HepG2 (cell line): Measurements from ENCODE around the gene ZFAND3. TPM values are rescaled to one million over a fixed set of nuclear protein-coding genes. Genes with fewer than 3 reads are reported as not detected.

Source experiments
- ATF7 ChIP-seq, 2 experiments: fragments of 450-650 bp in 1 of 2; sonication (generic) in 1 of 2; formaldehyde crosslinking in 1 of 2; IDR thresholded peaks; 2 replicates each; pipeline versions ENCODE4 v1.4.0 to v1.6.1; 2016 to 2020; ENCODE audit warnings: antibody characterized with exemption in 1 of 2, mild to moderate bottlenecking in 1 of 2, missing genetic modification reagents in 1 of 2
- CREB1 ChIP-seq, 2 experiments: fragments of 450-650 bp in 1 of 2; IDR thresholded peaks; 2 replicates each; pipeline ENCODE4 v1.6.1; 2016 to 2017; ENCODE audit warnings: control low read depth in 1 of 2, mild to moderate bottlenecking in 1 of 2, missing compliant biosample characterization in 1 of 2, missing genetic modification characterization in 1 of 2
- EP300 ChIP-seq, 3 experiments: sonication (generic) in 1 of 3; formaldehyde crosslinking in 1 of 3; IDR thresholded peaks; 2 replicates each; pipeline versions ENCODE4 v1.5.1 to v1.6.1; 2011 to 2020; ENCODE audit warnings: low read depth in 2 of 3, low read length in 2 of 3, borderline replicate concordance in 1 of 3, improper control_type of control experiment in 1 of 3, mild to moderate bottlenecking in 1 of 3, missing genetic modification reagents in 1 of 3, moderate library complexity in 1 of 3
- JDP2 ChIP-seq: sonication (generic); formaldehyde crosslinking; IDR thresholded peaks from 2 replicates; pipeline ENCODE4 v1.8.1; 2022; ENCODE audit warnings: missing genetic modification reagents, borderline replicate concordance
- PHF21A ChIP-seq: sonication (generic); formaldehyde crosslinking; IDR thresholded peaks from 2 replicates; pipeline ENCODE4 v1.5.0; 2020; ENCODE audit warnings: mild to moderate bottlenecking, missing genetic modification reagents
- RAD51 ChIP-seq: fragments of 450-650 bp; IDR thresholded peaks from 2 replicates; pipeline ENCODE4 v1.6.1; 2016; ENCODE audit warnings: borderline replicate concordance
- RFXAP ChIP-seq: sonication (generic); formaldehyde crosslinking; IDR thresholded peaks from 2 replicates; pipeline ENCODE4 v1.4.0; 2020; ENCODE audit warnings: missing genetic modification reagents, borderline replicate concordance
- SMYD3 ChIP-seq: sonication (generic); formaldehyde crosslinking; IDR thresholded peaks from 2 replicates; pipeline ENCODE4 v1.8.1; 2023; ENCODE audit warnings: mild to moderate bottlenecking, missing genetic modification reagents
- SNAPC2 ChIP-seq: sonication (generic); formaldehyde crosslinking; IDR thresholded peaks from 2 replicates; pipeline ENCODE4 v1.8.1; 2022; ENCODE audit warnings: mild to moderate bottlenecking, missing genetic modification reagents
- ZNF136 ChIP-seq: sonication (generic); formaldehyde crosslinking; IDR thresholded peaks from 2 replicates; pipeline ENCODE4 v1.8.1; 2022; ENCODE audit warnings: low read depth, mild to moderate bottlenecking, moderate library complexity, missing genetic modification reagents
- ZNF549 ChIP-seq: sonication (generic); formaldehyde crosslinking; IDR thresholded peaks from 2 replicates; pipeline ENCODE4 v1.5.0; 2020; ENCODE audit warnings: missing genetic modification reagents
- ZSCAN22 ChIP-seq: sonication (generic); formaldehyde crosslinking; IDR thresholded peaks from 2 replicates; pipeline ENCODE4 v1.4.0; 2020; ENCODE audit warnings: mild to moderate bottlenecking, missing genetic modification reagents
- ZSCAN9 ChIP-seq: IDR thresholded peaks from 2 replicates; pipeline ENCODE4 v1.6.1; 2016; ENCODE audit warnings: borderline replicate concordance
- polyA plus RNA-seq, 8 experiments: library from polyadenylated mRNA; depleted of rRNA in 3 of 8; stranded (reverse) in 7 of 8; unstranded in 1 of 8; fragments of >200 nt; fragmentation: Illumina TruSeq in 4 of 8; extraction: Trizol in 4 of 8; gene quantifications; 2 replicates each; pipeline versions ENCODE4 v1.2.1 to v1.2.3, GENCODE V29; 2011 to 2016; ENCODE audit warnings: low read depth in 4 of 8, missing spikeins in 1 of 8, mixed read lengths in 1 of 8; ENCODE audit not compliant: insufficient read depth in 1 of 8
- total RNA-seq, 5 experiments: library from RNA; depleted of rRNA; stranded (reverse); fragments of >200 nt; fragmentation: Illumina TruSeq; extraction: Trizol; gene quantifications; 2 replicates each; pipeline ENCODE4 v1.2.3, GENCODE V29; 2016; ENCODE audit warnings: low read depth in 1 of 5
- TF ChIP-seq, protein P1 (sequence below): sonication (generic); formaldehyde crosslinking; IDR thresholded peaks from 2 replicates; pipeline ENCODE4 v1.5.0; 2020; ENCODE audit warnings: mild to moderate bottlenecking, missing genetic modification reagents, borderline replicate concordance
- TF ChIP-seq, protein P2 (sequence below): sonication (generic); formaldehyde crosslinking; IDR thresholded peaks from 2 replicates; pipeline ENCODE4 v1.4.0; 2020; ENCODE audit warnings: missing genetic modification reagents
- TF ChIP-seq, protein P3 (sequence below): sonication (generic); formaldehyde crosslinking; IDR thresholded peaks from 2 replicates; pipeline ENCODE4 v1.4.0; 2020; ENCODE audit warnings: missing genetic modification reagents, mild to moderate bottlenecking, borderline replicate concordance
- TF ChIP-seq, protein P4 (sequence below): sonication (generic); formaldehyde crosslinking; IDR thresholded peaks from 2 replicates; pipeline ENCODE4 v1.5.0; 2020; ENCODE audit warnings: mild to moderate bottlenecking, missing genetic modification reagents

ZFAND3 gene
- total and polyA plus RNA-seq, 2 of the 13 experiments (the other 11 are each of a cell fraction or from before 2014, with no cell fraction given) = 16.4 to 17.1 TPM

DNA sequence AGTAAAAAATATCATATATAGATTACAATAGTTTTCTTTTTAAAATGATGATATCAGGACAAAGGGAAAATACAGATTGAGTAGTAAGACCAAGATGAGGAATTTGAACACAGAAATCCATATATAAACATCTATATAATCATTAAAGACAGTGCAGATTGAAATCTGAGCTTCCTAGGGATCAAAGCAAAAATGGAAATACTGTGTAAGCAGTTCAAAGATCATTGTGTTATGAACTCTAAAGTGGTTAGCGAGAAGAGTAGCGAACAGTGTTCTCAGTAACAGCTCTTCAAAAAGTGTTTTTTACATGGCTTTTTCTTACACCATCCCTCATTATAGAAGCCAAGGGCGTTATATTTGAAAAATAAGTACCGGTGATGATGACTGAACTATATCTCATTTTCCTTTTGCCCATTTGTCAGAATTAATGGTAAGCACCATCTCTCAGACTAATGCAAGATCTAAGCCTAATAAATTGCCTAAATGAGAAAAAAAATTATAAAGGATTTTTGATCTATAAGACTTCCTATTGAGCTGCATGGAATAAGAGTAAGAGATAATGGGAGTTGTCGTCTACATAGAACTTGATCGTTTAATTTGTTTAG, 226.3 kb downstream of the ZFAND3 start (continued):
- TF ChIP-seq, protein P1, sequence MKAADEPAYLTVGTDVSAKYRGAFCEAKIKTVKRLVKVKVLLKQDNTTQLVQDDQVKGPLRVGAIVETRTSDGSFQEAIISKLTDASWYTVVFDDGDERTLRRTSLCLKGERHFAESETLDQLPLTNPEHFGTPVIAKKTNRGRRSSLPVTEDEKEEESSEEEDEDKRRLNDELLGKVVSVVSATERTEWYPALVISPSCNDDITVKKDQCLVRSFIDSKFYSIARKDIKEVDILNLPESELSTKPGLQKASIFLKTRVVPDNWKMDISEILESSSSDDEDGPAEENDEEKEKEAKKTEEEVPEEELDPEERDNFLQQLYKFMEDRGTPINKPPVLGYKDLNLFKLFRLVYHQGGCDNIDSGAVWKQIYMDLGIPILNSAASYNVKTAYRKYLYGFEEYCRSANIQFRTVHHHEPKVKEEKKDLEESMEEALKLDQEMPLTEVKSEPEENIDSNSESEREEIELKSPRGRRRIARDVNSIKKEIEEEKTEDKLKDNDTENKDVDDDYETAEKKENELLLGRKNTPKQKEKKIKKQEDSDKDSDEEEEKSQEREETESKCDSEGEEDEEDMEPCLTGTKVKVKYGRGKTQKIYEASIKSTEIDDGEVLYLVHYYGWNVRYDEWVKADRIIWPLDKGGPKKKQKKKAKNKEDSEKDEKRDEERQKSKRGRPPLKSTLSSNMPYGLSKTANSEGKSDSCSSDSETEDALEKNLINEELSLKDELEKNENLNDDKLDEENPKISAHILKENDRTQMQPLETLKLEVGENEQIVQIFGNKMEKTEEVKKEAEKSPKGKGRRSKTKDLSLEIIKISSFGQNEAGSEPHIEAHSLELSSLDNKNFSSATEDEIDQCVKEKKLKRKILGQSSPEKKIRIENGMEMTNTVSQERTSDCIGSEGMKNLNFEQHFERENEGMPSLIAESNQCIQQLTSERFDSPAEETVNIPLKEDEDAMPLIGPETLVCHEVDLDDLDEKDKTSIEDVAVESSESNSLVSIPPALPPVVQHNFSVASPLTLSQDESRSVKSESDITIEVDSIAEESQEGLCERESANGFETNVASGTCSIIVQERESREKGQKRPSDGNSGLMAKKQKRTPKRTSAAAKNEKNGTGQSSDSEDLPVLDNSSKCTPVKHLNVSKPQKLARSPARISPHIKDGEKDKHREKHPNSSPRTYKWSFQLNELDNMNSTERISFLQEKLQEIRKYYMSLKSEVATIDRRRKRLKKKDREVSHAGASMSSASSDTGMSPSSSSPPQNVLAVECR (CRISPR knock-in tag) = no peak
- TF ChIP-seq JDP2 (CRISPR knock-in tag) = no peak
- 0 out of 2 replicates have a peak, but pooled peaks have one; percentile 33 for TF ChIP-seq SNAPC2 (CRISPR knock-in tag)
- TF ChIP-seq, protein P2, sequence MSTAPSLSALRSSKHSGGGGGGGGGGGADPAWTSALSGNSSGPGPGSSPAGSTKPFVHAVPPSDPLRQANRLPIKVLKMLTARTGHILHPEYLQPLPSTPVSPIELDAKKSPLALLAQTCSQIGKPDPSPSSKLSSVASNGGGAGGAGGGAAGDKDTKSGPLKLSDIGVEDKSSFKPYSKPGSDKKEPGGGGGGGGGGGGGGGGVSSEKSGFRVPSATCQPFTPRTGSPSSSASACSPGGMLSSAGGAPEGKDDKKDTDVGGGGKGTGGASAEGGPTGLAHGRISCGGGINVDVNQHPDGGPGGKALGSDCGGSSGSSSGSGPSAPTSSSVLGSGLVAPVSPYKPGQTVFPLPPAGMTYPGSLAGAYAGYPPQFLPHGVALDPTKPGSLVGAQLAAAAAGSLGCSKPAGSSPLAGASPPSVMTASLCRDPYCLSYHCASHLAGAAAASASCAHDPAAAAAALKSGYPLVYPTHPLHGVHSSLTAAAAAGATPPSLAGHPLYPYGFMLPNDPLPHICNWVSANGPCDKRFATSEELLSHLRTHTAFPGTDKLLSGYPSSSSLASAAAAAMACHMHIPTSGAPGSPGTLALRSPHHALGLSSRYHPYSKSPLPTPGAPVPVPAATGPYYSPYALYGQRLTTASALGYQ = peak; percentile 87
- no peak for TF ChIP-seq ZNF136 (CRISPR knock-in tag)
- TF ChIP-seq RFXAP (CRISPR knock-in tag) = no peak
- TF ChIP-seq ZSCAN9 = peak; percentile 17; the same call in 1 of the 2 replicates
- 0 out of 2 replicates have a peak, but pooled peaks have one; percentile 41 for TF ChIP-seq ZSCAN22 (CRISPR knock-in tag)
- TF ChIP-seq ATF7 (IDR thresholded peaks at IDR 0.05) = no peak
- no peak for TF ChIP-seq ATF7 (CRISPR knock-in tag; IDR thresholded peaks at IDR 0.05)
- peak; percentile 51 to 92; a peak in 2 of 4 replicates for TF ChIP-seq EP300 (IDR thresholded peaks at IDR 0.05; ENCODE audit: low read depth in 2 of 2, low read length in 2 of 2)
- no peak; the same call in 1 of the 2 replicates for TF ChIP-seq EP300 (CRISPR knock-in tag; IDR thresholded peaks at IDR 0.05; ENCODE audit: borderline replicate concordance)
- no peak for TF ChIP-seq PHF21A
- TF ChIP-seq ZNF549 (CRISPR knock-in tag) = peak; percentile 98
- TF ChIP-seq CREB1 (IDR thresholded peaks at IDR 0.05) = no peak
- peak; percentile 69 for TF ChIP-seq CREB1 (CRISPR knock-in tag; IDR thresholded peaks at IDR 0.05)
- TF ChIP-seq, protein P3, sequence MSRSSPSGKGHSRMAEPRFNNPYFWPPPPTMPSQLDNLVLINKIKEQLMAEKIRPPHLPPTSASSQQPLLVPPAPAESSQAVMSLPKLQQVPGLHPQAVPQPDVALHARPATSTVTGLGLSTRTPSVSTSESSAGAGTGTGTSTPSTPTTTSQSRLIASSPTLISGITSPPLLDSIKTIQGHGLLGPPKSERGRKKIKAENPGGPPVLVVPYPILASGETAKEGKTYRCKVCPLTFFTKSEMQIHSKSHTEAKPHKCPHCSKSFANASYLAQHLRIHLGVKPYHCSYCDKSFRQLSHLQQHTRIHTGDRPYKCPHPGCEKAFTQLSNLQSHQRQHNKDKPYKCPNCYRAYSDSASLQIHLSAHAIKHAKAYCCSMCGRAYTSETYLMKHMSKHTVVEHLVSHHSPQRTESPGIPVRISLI (CRISPR knock-in tag) = peak; percentile 45; the same call in 1 of the 2 replicates
- no peak for TF ChIP-seq SMYD3 (CRISPR knock-in tag)
- TF ChIP-seq RAD51 = no peak
- TF ChIP-seq, protein P4, sequence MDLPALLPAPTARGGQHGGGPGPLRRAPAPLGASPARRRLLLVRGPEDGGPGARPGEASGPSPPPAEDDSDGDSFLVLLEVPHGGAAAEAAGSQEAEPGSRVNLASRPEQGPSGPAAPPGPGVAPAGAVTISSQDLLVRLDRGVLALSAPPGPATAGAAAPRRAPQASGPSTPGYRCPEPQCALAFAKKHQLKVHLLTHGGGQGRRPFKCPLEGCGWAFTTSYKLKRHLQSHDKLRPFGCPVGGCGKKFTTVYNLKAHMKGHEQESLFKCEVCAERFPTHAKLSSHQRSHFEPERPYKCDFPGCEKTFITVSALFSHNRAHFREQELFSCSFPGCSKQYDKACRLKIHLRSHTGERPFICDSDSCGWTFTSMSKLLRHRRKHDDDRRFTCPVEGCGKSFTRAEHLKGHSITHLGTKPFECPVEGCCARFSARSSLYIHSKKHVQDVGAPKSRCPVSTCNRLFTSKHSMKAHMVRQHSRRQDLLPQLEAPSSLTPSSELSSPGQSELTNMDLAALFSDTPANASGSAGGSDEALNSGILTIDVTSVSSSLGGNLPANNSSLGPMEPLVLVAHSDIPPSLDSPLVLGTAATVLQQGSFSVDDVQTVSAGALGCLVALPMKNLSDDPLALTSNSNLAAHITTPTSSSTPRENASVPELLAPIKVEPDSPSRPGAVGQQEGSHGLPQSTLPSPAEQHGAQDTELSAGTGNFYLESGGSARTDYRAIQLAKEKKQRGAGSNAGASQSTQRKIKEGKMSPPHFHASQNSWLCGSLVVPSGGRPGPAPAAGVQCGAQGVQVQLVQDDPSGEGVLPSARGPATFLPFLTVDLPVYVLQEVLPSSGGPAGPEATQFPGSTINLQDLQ = no peak
